ENCODE data around the gene NABP1.

NABP1 gene

GRCh38 chr2:191701029-191701428 is 23.1 kb downstream of the NABP1 start:
- no peak overlapping the region for H3K4me2 ChIP-seq (ENCODE audit: low read length)
- no peak overlapping the region for H3K4me3 ChIP-seq (ENCODE audit: low read length)
- H3K4me1 ChIP-seq (ENCODE audit: control insufficient read depth, insufficient read depth, low read length) = peaks cover 4% of the 10 kb centered on the region
- no peaks in the 10 kb centered on the region for H3K36me3 ChIP-seq (ENCODE audit: insufficient read depth, low read length)
- H3K9me3 ChIP-seq (replicated peaks; ENCODE audit: low read length) = no peaks in the 10 kb centered on the region
- no peaks in the 10 kb centered on the region for H3K27me3 ChIP-seq (ENCODE audit: control insufficient read depth, insufficient read depth, low read length)
- no peak overlapping the region for H3K9ac ChIP-seq (ENCODE audit: low read depth, low read length)

DNA sequence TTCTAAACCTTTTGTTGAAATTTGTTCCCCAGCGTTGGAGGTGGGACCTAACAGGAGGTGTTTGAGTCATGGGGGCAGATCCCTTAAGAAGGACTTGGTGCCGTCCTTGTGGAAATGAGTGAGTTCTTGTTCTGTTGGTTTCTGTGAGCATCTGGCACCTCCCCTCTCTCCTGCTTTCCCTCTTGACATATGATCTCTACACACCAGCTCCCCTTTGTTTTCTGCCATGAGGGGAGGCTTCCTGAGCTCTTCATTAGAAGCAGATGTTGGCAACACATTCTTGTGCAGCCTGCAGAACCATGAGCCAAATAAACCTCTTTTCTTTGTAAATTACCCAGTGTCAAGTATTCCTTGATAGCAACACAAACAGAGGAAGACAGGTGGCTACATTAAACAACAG is 23.8 kb downstream of the NABP1 start:
- Histone ChIP-seq H3K27me3 (ENCODE audit: control insufficient read depth, insufficient read depth, low read length) (no peaks in the 10 kb centered on the region), H3K4me3 (ENCODE audit: low read length) (no peak overlapping the region), H3K4me2 (ENCODE audit: low read length) (no peak overlapping the region), H3K9ac (ENCODE audit: low read depth, low read length) (no peak overlapping the region), H3K4me1 (ENCODE audit: control insufficient read depth, insufficient read depth, low read length) (no peaks in the 10 kb centered on the region), H3K9me3 (replicated peaks; ENCODE audit: low read length) (no peaks in the 10 kb centered on the region), H3K36me3 (ENCODE audit: insufficient read depth, low read length) (no peaks in the 10 kb centered on the region)

- H3K36me3 ChIP-seq (ENCODE audit: insufficient read depth, low read length) = no peaks in the 10 kb centered on the region
- no peaks in the 10 kb centered on the region for H3K27me3 ChIP-seq (ENCODE audit: control insufficient read depth, insufficient read depth, low read length)
- H3K9me3 ChIP-seq (replicated peaks; ENCODE audit: low read length) = no peaks in the 10 kb centered on the region
- no peak overlapping the region for H3K4me3 ChIP-seq (ENCODE audit: low read length)
- H3K4me2 ChIP-seq (ENCODE audit: low read length) = no peak overlapping the region
- no peaks in the 10 kb centered on the region for H3K4me1 ChIP-seq (ENCODE audit: control insufficient read depth, insufficient read depth, low read length)
- H3K9ac ChIP-seq (ENCODE audit: low read depth, low read length) = no peak overlapping the region
These were observed 25.3 kb downstream of the NABP1 start for GRCh38 chr2:191703079-191703725.

GRCh38 chr2:191705084-191705483 is 27.1 kb downstream of the NABP1 start:
- H3K36me3 ChIP-seq (ENCODE audit: insufficient read depth, low read length) = no peaks in the 10 kb centered on the region
- H3K4me1 ChIP-seq (ENCODE audit: control insufficient read depth, insufficient read depth, low read length) = peaks cover 4% of the 10 kb centered on the region
- no peak overlapping the region for H3K4me2 ChIP-seq (ENCODE audit: low read length)
- no peaks in the 10 kb centered on the region for H3K27me3 ChIP-seq (ENCODE audit: control insufficient read depth, insufficient read depth, low read length)
- no peak overlapping the region for H3K9ac ChIP-seq (ENCODE audit: low read depth, low read length)
- no peak overlapping the region for H3K4me3 ChIP-seq (ENCODE audit: low read length)
- no peaks in the 10 kb centered on the region for H3K9me3 ChIP-seq (replicated peaks; ENCODE audit: low read length)

- Histone ChIP-seq H3K27me3 (ENCODE audit: control insufficient read depth, insufficient read depth, low read length) (no peaks in the 10 kb centered on the region), H3K4me3 (ENCODE audit: low read length) (no peak overlapping the region), H3K9ac (ENCODE audit: low read depth, low read length) (no peak overlapping the region), H3K9me3 (replicated peaks; ENCODE audit: low read length) (no peaks in the 10 kb centered on the region), H3K4me1 (ENCODE audit: control insufficient read depth, insufficient read depth, low read length) (peaks cover 10% of the 10 kb centered on the region), H3K4me2 (ENCODE audit: low read length) (no peak overlapping the region), H3K36me3 (ENCODE audit: insufficient read depth, low read length) (no peaks in the 10 kb centered on the region)
These were observed 27.8 kb downstream of the NABP1 start for GRCh38 chr2:191705701-191706100.

GRCh38 chr2:191706791-191707190 is 28.9 kb downstream of the NABP1 start:
- Histone ChIP-seq H3K9ac (ENCODE audit: low read depth, low read length) (no peak overlapping the region), H3K4me1 (ENCODE audit: control insufficient read depth, insufficient read depth, low read length) (peaks cover 12% of the 10 kb centered on the region), H3K9me3 (replicated peaks; ENCODE audit: low read length) (no peaks in the 10 kb centered on the region), H3K4me3 (ENCODE audit: low read length) (no peak overlapping the region), H3K4me2 (ENCODE audit: low read length) (no peak overlapping the region), H3K27me3 (ENCODE audit: control insufficient read depth, insufficient read depth, low read length) (no peaks in the 10 kb centered on the region), H3K36me3 (ENCODE audit: insufficient read depth, low read length) (no peaks in the 10 kb centered on the region)

DNA sequence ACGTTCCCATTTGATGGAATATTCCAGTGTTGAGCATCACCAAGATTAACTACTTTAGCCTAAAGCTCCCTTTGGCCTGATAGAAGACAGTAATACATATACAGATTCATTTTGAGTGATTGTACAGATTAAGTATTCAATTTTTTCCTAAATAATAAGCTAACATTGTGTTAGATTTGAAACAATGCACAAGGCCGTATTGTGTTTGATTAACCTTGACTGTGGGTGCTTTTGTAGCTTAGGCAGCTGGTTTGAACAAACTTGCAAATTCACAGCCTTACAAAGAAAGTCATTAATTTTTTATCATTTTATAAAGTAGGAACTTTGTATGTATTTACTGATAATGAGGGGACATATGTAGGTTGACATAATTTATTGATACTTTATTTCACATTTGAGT is 29.6 kb downstream of the NABP1 start:
- no peaks in the 10 kb centered on the region for H3K36me3 ChIP-seq (ENCODE audit: insufficient read depth, low read length)
- H3K9ac ChIP-seq (ENCODE audit: low read depth, low read length) = no peak overlapping the region
- H3K27me3 ChIP-seq (ENCODE audit: control insufficient read depth, insufficient read depth, low read length) = no peaks in the 10 kb centered on the region
- H3K9me3 ChIP-seq (replicated peaks; ENCODE audit: low read length) = no peaks in the 10 kb centered on the region
- no peak overlapping the region for H3K4me3 ChIP-seq (ENCODE audit: low read length)
- H3K4me2 ChIP-seq (ENCODE audit: low read length) = no peak overlapping the region
- H3K4me1 ChIP-seq (ENCODE audit: control insufficient read depth, insufficient read depth, low read length) = peaks cover 12% of the 10 kb centered on the region

GRCh38 chr2:191710411-191710900 is 32.5 kb downstream of the NABP1 start:
- Histone ChIP-seq H3K36me3 (ENCODE audit: insufficient read depth, low read length) (no peaks in the 10 kb centered on the region), H3K4me1 (ENCODE audit: control insufficient read depth, insufficient read depth, low read length) (peaks cover 12% of the 10 kb centered on the region), H3K9ac (ENCODE audit: low read depth, low read length) (no peak overlapping the region), H3K4me3 (ENCODE audit: low read length) (no peak overlapping the region), H3K27me3 (ENCODE audit: control insufficient read depth, insufficient read depth, low read length) (no peaks in the 10 kb centered on the region), H3K9me3 (replicated peaks; ENCODE audit: low read length) (no peaks in the 10 kb centered on the region), H3K4me2 (ENCODE audit: low read length) (no peak overlapping the region)

DNA sequence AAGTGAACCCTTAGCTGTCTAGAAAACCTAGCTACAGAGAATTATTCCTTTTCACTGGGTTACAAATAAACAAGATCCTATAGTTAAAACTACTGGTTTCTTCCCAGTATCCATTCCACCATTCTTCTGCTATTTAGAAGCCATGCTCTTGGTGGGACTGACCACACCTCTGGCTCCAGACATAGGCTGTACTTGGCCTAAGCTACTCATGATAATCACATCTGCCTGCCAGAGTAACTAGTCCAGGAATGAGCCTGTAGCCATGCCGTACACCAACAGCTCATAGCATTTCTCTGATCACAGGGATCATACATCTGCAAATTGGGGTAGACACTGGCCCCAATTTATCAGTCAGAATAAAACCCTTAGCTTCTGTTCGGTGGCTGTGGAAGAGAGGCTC is 33.7 kb downstream of the NABP1 start:
- Histone ChIP-seq H3K36me3 (ENCODE audit: insufficient read depth, low read length) (no peaks in the 10 kb centered on the region), H3K4me2 (ENCODE audit: low read length) (no peak overlapping the region), H3K4me1 (ENCODE audit: control insufficient read depth, insufficient read depth, low read length) (peaks cover 12% of the 10 kb centered on the region), H3K27me3 (ENCODE audit: control insufficient read depth, insufficient read depth, low read length) (no peaks in the 10 kb centered on the region), H3K9ac (ENCODE audit: low read depth, low read length) (no peak overlapping the region), H3K9me3 (replicated peaks; ENCODE audit: low read length) (no peaks in the 10 kb centered on the region), H3K4me3 (ENCODE audit: low read length) (no peak overlapping the region)

GRCh38 chr2:191713837-191714236 is 35.9 kb downstream of the NABP1 start:
- Histone ChIP-seq H3K4me2 (ENCODE audit: low read length) (no peak overlapping the region), H3K4me3 (ENCODE audit: low read length) (no peak overlapping the region), H3K9ac (ENCODE audit: low read depth, low read length) (no peak overlapping the region), H3K9me3 (replicated peaks; ENCODE audit: low read length) (no peaks in the 10 kb centered on the region), H3K36me3 (ENCODE audit: insufficient read depth, low read length) (no peaks in the 10 kb centered on the region), H3K4me1 (ENCODE audit: control insufficient read depth, insufficient read depth, low read length) (peaks cover 12% of the 10 kb centered on the region), H3K27me3 (ENCODE audit: control insufficient read depth, insufficient read depth, low read length) (no peaks in the 10 kb centered on the region)

DNA sequence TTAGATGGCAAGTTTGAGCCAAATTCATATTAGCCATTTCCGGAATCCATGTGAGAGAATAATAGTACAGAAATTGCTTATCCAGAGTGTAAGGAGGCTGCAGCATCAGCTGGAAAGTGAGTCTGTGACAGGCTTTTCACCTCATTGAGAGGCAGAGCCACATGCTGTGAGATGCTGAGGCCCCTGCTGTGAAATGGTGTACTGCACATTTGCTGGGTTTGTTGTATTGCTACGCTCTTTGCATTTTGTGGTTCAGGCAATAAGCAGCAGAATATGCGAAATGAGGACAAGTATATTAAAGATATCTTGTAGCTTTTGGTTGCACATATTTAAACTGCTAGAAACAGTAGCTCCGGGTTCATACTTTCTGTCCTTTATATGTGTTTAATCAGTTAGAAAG is 37.0 kb downstream of the NABP1 start:
- no peak overlapping the region for H3K4me2 ChIP-seq (ENCODE audit: low read length)
- no peak overlapping the region for H3K4me3 ChIP-seq (ENCODE audit: low read length)
- no peaks in the 10 kb centered on the region for H3K27me3 ChIP-seq (ENCODE audit: control insufficient read depth, insufficient read depth, low read length)
- peaks cover 10% of the 10 kb centered on the region for H3K4me1 ChIP-seq (ENCODE audit: control insufficient read depth, insufficient read depth, low read length)
- no peak overlapping the region for H3K9ac ChIP-seq (ENCODE audit: low read depth, low read length)
- no peaks in the 10 kb centered on the region for H3K9me3 ChIP-seq (replicated peaks; ENCODE audit: low read length)
- no peaks in the 10 kb centered on the region for H3K36me3 ChIP-seq (ENCODE audit: insufficient read depth, low read length)

- Histone ChIP-seq H3K9ac (ENCODE audit: low read depth, low read length) (no peak overlapping the region), H3K4me2 (ENCODE audit: low read length) (no peak overlapping the region), H3K9me3 (replicated peaks; ENCODE audit: low read length) (no peaks in the 10 kb centered on the region), H3K4me1 (ENCODE audit: control insufficient read depth, insufficient read depth, low read length) (peaks cover 4% of the 10 kb centered on the region), H3K4me3 (ENCODE audit: low read length) (no peak overlapping the region), H3K27me3 (ENCODE audit: control insufficient read depth, insufficient read depth, low read length) (no peaks in the 10 kb centered on the region), H3K36me3 (ENCODE audit: insufficient read depth, low read length) (no peaks in the 10 kb centered on the region)
These were observed 37.5 kb downstream of the NABP1 start for GRCh38 chr2:191715471-191715870.
